LNCAP (cell line): ENCODE measurements around the gene BHLHE23.

Experiments
- CTCF ChIP-seq: fragments of 450-650 bp; IDR thresholded peaks from 2 replicates; pipeline ENCODE4 v1.5.1; 2017; ENCODE audit warnings: mild to moderate bottlenecking

Gene BHLHE23

GRCh38 chr20:62980380-62980960, 26.3 kb downstream of the BHLHE23 start:
- no peak for TF ChIP-seq CTCF

- TF ChIP-seq CTCF: no peak
These were observed 26.8 kb downstream of the BHLHE23 start for GRCh38 chr20:62979876-62980373.

- TF ChIP-seq CTCF: no peak
These were observed 27.5 kb downstream of the BHLHE23 start for GRCh38 chr20:62979310-62979709.

GRCh38 chr20:62978561-62978943, 28.2 kb downstream of the BHLHE23 start:
- TF ChIP-seq CTCF: no peak

GRCh38 chr20:62977613-62978560, 28.9 kb downstream of the BHLHE23 start:
- no peak for TF ChIP-seq CTCF

- TF ChIP-seq CTCF: no peak
These were observed 29.9 kb downstream of the BHLHE23 start for GRCh38 chr20:62976886-62977285.

GRCh38 chr20:62975812-62976508, 30.8 kb downstream of the BHLHE23 start:
- TF ChIP-seq CTCF: no peak
